ENCODE data around the gene FOXD3.

FOXD3 gene

GRCh38 chr1:63316598-63316983 lies 5.8 kb upstream of the FOXD3 start:
- no peak for TF ChIP-seq CTCF (conservative IDR thresholded peaks at IDR 0.05; ENCODE audit: low read depth)
- POLR2A ChIA-PET (ENCODE audit: low non-redundant PET) = no interaction called here
- no peak for DNase-seq (ENCODE audit: low spot score)
- H3K27ac ChIP-seq = no peak overlapping the region
- CTCF ChIA-PET = interaction anchor here (0.6 to 1.8 kb wide), 7 partner anchors 10 to 1354 kb away, joined by 3 to 14 read pairs (median 3); no protein-coding TSS in a partner anchor

- peak; percentile 68 for TF ChIP-seq CTCF (conservative IDR thresholded peaks at IDR 0.05; ENCODE audit: low read depth)
- POLR2A ChIA-PET (ENCODE audit: low non-redundant PET) = no interaction called here
- no peak overlapping the region for H3K27ac ChIP-seq
- CTCF ChIA-PET = interaction anchor here (0.6 to 1.8 kb wide), 6 partner anchors 9 to 219 kb away, joined by 3 to 14 read pairs (median 3); no protein-coding TSS in a partner anchor
- DNase-seq (ENCODE audit: low spot score) = peak; percentile 66
Measured at GRCh38 chr1:63316984-63317816, 5.2 kb upstream of the FOXD3 start.

GRCh38 chr1:63317817-63318152 lies 4.6 kb upstream of the FOXD3 start:
- no peak for DNase-seq (ENCODE audit: low spot score)
- TF ChIP-seq CTCF (conservative IDR thresholded peaks at IDR 0.05; ENCODE audit: low read depth) = no peak
- ChIA-PET CTCF (interaction anchor here (0.6 to 1.8 kb wide), 2 partner anchors 9 to 20 kb away, joined by 3 to 14 read pairs; no protein-coding TSS in a partner anchor), POLR2A (ENCODE audit: low non-redundant PET) (no interaction called here)
- no peak overlapping the region for H3K27ac ChIP-seq

GRCh38 chr1:63318201-63318979 lies 4.0 kb upstream of the FOXD3 start:
- DNase-seq (ENCODE audit: low spot score) = no peak
- H3K27ac ChIP-seq = no peak overlapping the region
- ChIA-PET CTCF (no interaction called here), POLR2A (ENCODE audit: low non-redundant PET) (no interaction called here)
- no peak for TF ChIP-seq CTCF (conservative IDR thresholded peaks at IDR 0.05; ENCODE audit: low read depth)

- ChIA-PET CTCF (interaction anchor here (0.6 kb wide), 1 partner anchor 122 kb away, joined by 4 read pairs; no protein-coding TSS in a partner anchor), POLR2A (ENCODE audit: low non-redundant PET) (no interaction called here)
- no peak for TF ChIP-seq CTCF (conservative IDR thresholded peaks at IDR 0.05; ENCODE audit: low read depth)
- DNase-seq (ENCODE audit: low spot score) = no peak
- H3K27ac ChIP-seq = no peak overlapping the region
Measured at GRCh38 chr1:63319046-63320021, 3.0 kb upstream of the FOXD3 start.

Data from RWPE1 (cell line).